Measurements from ENCODE around the gene NPIPB5. TPM values are rescaled to one million over a fixed set of nuclear protein-coding genes. Genes with fewer than 3 reads are reported as not detected.
"Not testable (repeated sequence)": the region's sequence is repeated elsewhere in the genome, so short reads cannot be mapped to it uniquely, and the experiment has no call there.

The NPIPB5 gene
- polyA plus RNA-seq: 100 to 1,000 TPM in 1 of 4 donors, 10 to 100 TPM in 3; 41.1 to 195 (median 60.9) TPM
- long read RNA-seq, donor 1: 0 reads
- long read RNA-seq, donor 2, partial matches to known transcripts: 0 of 2 reads
- long read RNA-seq, donor 2, other reads (novel, unspliced or antisense): 0 of 2 reads
- long read RNA-seq, donor 3, partial matches to known transcripts: 11 of 13 reads
- long read RNA-seq, donor 3, other reads (novel, unspliced or antisense): 0 of 13 reads
- long read RNA-seq, donor 4: 0 reads
- long read RNA-seq, donor 5: 0 reads
- long read RNA-seq, donor 6, partial matches to known transcripts: 0 of 1 reads
- long read RNA-seq, donor 6, other reads (novel, unspliced or antisense): 0 of 1 reads
- long read RNA-seq, donor 7, partial matches to known transcripts: 0 of 1 reads
- long read RNA-seq, donor 7, other reads (novel, unspliced or antisense): 0 of 1 reads
- long read RNA-seq, donor 8: 0 reads
- long read RNA-seq, donor 9, partial matches to known transcripts: 6 of 6 reads
- long read RNA-seq, donor 9, other reads (novel, unspliced or antisense): 0 of 6 reads
- long read RNA-seq, donor 10, partial matches to known transcripts: 5 of 9 reads
- long read RNA-seq, donor 10, other reads (novel, unspliced or antisense): 0 of 9 reads

GRCh38 chr16:22510591-22510990 lies at the start of gene NPIPB5:
Gene NPIPB5, plus strand, starts transcription at chr16:22510891. Its CDS starts 2,911 bp downstream, at chr16:22513802.
- not testable (repeated sequence) for DNase-seq; FAIRE-seq; H3K9me3 ChIP-seq (ENCODE audit: control insufficient read depth in 2 of 2, insufficient read depth in 1 of 2, low read depth in 1 of 2, low read length in 1 of 2); H3K4me3 ChIP-seq (ENCODE audit: low read depth in 1 of 3, low read length in 3 of 3); H3K4me1 ChIP-seq (ENCODE audit: control insufficient read depth in 3 of 3, insufficient read depth in 2 of 3, low read depth in 1 of 3, low read length in 2 of 3); H3K27me3 ChIP-seq (ENCODE audit: control insufficient read depth in 3 of 3, insufficient read depth in 3 of 3, low read length in 3 of 3); H3K27ac ChIP-seq (ENCODE audit: low read depth in 1 of 3, low read length in 2 of 3); H3K36me3 ChIP-seq (ENCODE audit: control insufficient read depth in 3 of 3, insufficient read depth in 2 of 3, low read depth in 1 of 3, low read length in 3 of 3)
- no CpG with 5 or more reads among the region's 4 CpGs for WGBS, 3 donors

- DNase-seq; H3K9me3 ChIP-seq (ENCODE audit: control insufficient read depth in 2 of 2, insufficient read depth in 1 of 2, low read depth in 1 of 2, low read length in 1 of 2); H3K4me1 ChIP-seq (ENCODE audit: control insufficient read depth in 3 of 3, insufficient read depth in 2 of 3, low read depth in 1 of 3, low read length in 2 of 3); H3K4me3 ChIP-seq (ENCODE audit: low read depth in 1 of 3, low read length in 3 of 3); H3K27ac ChIP-seq (ENCODE audit: low read depth in 1 of 3, low read length in 2 of 3); FAIRE-seq; H3K36me3 ChIP-seq (ENCODE audit: control insufficient read depth in 3 of 3, insufficient read depth in 2 of 3, low read depth in 1 of 3, low read length in 3 of 3); H3K27me3 ChIP-seq (ENCODE audit: control insufficient read depth in 3 of 3, insufficient read depth in 3 of 3, low read length in 3 of 3): not testable (repeated sequence)
- WGBS, 3 donors: 87 to 94% (median 92%) methylated on average over 4 of the region's 6 CpGs
Observed at GRCh38 chr16:22468846-22469245, 41.8 kb upstream of the NPIPB5 start.

GRCh38 chr16:22537996-22538395 lies 27.3 kb downstream of the NPIPB5 start:
- FAIRE-seq; DNase-seq; H3K27me3 ChIP-seq (ENCODE audit: control insufficient read depth in 3 of 3, insufficient read depth in 3 of 3, low read length in 3 of 3); H3K4me3 ChIP-seq (ENCODE audit: low read depth in 1 of 3, low read length in 3 of 3); H3K27ac ChIP-seq (ENCODE audit: low read depth in 1 of 3, low read length in 2 of 3); H3K9me3 ChIP-seq (ENCODE audit: control insufficient read depth in 2 of 2, insufficient read depth in 1 of 2, low read depth in 1 of 2, low read length in 1 of 2); H3K36me3 ChIP-seq (ENCODE audit: control insufficient read depth in 3 of 3, insufficient read depth in 2 of 3, low read depth in 1 of 3, low read length in 3 of 3); H3K4me1 ChIP-seq (ENCODE audit: control insufficient read depth in 3 of 3, insufficient read depth in 2 of 3, low read depth in 1 of 3, low read length in 2 of 3): not testable (repeated sequence)
- 74 to 84% (median 80%) methylated on average over 4 of the region's 4 CpGs for WGBS, 3 donors

- not testable (repeated sequence) for H3K27me3 ChIP-seq (ENCODE audit: control insufficient read depth in 3 of 3, insufficient read depth in 3 of 3, low read length in 3 of 3); H3K4me1 ChIP-seq (ENCODE audit: control insufficient read depth in 3 of 3, insufficient read depth in 2 of 3, low read depth in 1 of 3, low read length in 2 of 3); H3K9me3 ChIP-seq (ENCODE audit: control insufficient read depth in 2 of 2, insufficient read depth in 1 of 2, low read depth in 1 of 2, low read length in 1 of 2); DNase-seq; H3K36me3 ChIP-seq (ENCODE audit: control insufficient read depth in 3 of 3, insufficient read depth in 2 of 3, low read depth in 1 of 3, low read length in 3 of 3); H3K4me3 ChIP-seq (ENCODE audit: low read depth in 1 of 3, low read length in 3 of 3); FAIRE-seq; H3K27ac ChIP-seq (ENCODE audit: low read depth in 1 of 3, low read length in 2 of 3)
- WGBS, 3 donors: 58 to 90% (median 71%) methylated on average over 1 of the region's 2 CpGs
Observed at GRCh38 chr16:22544809-22545208, 34.1 kb downstream of the NPIPB5 start.

- not testable (repeated sequence) for H3K36me3 ChIP-seq (ENCODE audit: control insufficient read depth in 3 of 3, insufficient read depth in 2 of 3, low read depth in 1 of 3, low read length in 3 of 3); H3K27ac ChIP-seq (ENCODE audit: low read depth in 1 of 3, low read length in 2 of 3); DNase-seq; H3K4me1 ChIP-seq (ENCODE audit: control insufficient read depth in 3 of 3, insufficient read depth in 2 of 3, low read depth in 1 of 3, low read length in 2 of 3); H3K9me3 ChIP-seq (ENCODE audit: control insufficient read depth in 2 of 2, insufficient read depth in 1 of 2, low read depth in 1 of 2, low read length in 1 of 2); H3K27me3 ChIP-seq (ENCODE audit: control insufficient read depth in 3 of 3, insufficient read depth in 3 of 3, low read length in 3 of 3); H3K4me3 ChIP-seq (ENCODE audit: low read depth in 1 of 3, low read length in 3 of 3); FAIRE-seq
- WGBS, 3 donors: 74 to 83% (median 78%) methylated on average over 2 of the region's 2 CpGs
Observed at GRCh38 chr16:22546630-22547029, 35.9 kb downstream of the NPIPB5 start.

GRCh38 chr16:22547170-22547765 lies 36.6 kb downstream of the NPIPB5 start:
- FAIRE-seq; H3K4me1 ChIP-seq (ENCODE audit: control insufficient read depth in 3 of 3, insufficient read depth in 2 of 3, low read depth in 1 of 3, low read length in 2 of 3); H3K9me3 ChIP-seq (ENCODE audit: control insufficient read depth in 2 of 2, insufficient read depth in 1 of 2, low read depth in 1 of 2, low read length in 1 of 2); DNase-seq; H3K27me3 ChIP-seq (ENCODE audit: control insufficient read depth in 3 of 3, insufficient read depth in 3 of 3, low read length in 3 of 3); H3K27ac ChIP-seq (ENCODE audit: low read depth in 1 of 3, low read length in 2 of 3); H3K4me3 ChIP-seq (ENCODE audit: low read depth in 1 of 3, low read length in 3 of 3); H3K36me3 ChIP-seq (ENCODE audit: control insufficient read depth in 3 of 3, insufficient read depth in 2 of 3, low read depth in 1 of 3, low read length in 3 of 3): not testable (repeated sequence)
- WGBS, 3 donors: 93 to 100% (median 99%) methylated on average over 2 of the region's 2 CpGs

GRCh38 chr16:22549853-22550252 lies 39.2 kb downstream of the NPIPB5 start:
- not testable (repeated sequence) for H3K9me3 ChIP-seq (ENCODE audit: control insufficient read depth in 2 of 2, insufficient read depth in 1 of 2, low read depth in 1 of 2, low read length in 1 of 2); DNase-seq; FAIRE-seq; H3K4me1 ChIP-seq (ENCODE audit: control insufficient read depth in 3 of 3, insufficient read depth in 2 of 3, low read depth in 1 of 3, low read length in 2 of 3); H3K4me3 ChIP-seq (ENCODE audit: low read depth in 1 of 3, low read length in 3 of 3); H3K27ac ChIP-seq (ENCODE audit: low read depth in 1 of 3, low read length in 2 of 3); H3K36me3 ChIP-seq (ENCODE audit: control insufficient read depth in 3 of 3, insufficient read depth in 2 of 3, low read depth in 1 of 3, low read length in 3 of 3); H3K27me3 ChIP-seq (ENCODE audit: control insufficient read depth in 3 of 3, insufficient read depth in 3 of 3, low read length in 3 of 3)
- WGBS, 3 donors: 94 to 96% (median 96%) methylated on average over 5 of the region's 6 CpGs

GRCh38 chr16:22551143-22551542 lies 40.5 kb downstream of the NPIPB5 start:
- not testable (repeated sequence) for H3K4me1 ChIP-seq (ENCODE audit: control insufficient read depth in 3 of 3, insufficient read depth in 2 of 3, low read depth in 1 of 3, low read length in 2 of 3); H3K9me3 ChIP-seq (ENCODE audit: control insufficient read depth in 2 of 2, insufficient read depth in 1 of 2, low read depth in 1 of 2, low read length in 1 of 2); H3K4me3 ChIP-seq (ENCODE audit: low read depth in 1 of 3, low read length in 3 of 3); H3K36me3 ChIP-seq (ENCODE audit: control insufficient read depth in 3 of 3, insufficient read depth in 2 of 3, low read depth in 1 of 3, low read length in 3 of 3); DNase-seq; H3K27ac ChIP-seq (ENCODE audit: low read depth in 1 of 3, low read length in 2 of 3); FAIRE-seq; H3K27me3 ChIP-seq (ENCODE audit: control insufficient read depth in 3 of 3, insufficient read depth in 3 of 3, low read length in 3 of 3)
- 84 to 89% (median 86%) methylated on average over 5 to 7 of the region's 10 CpGs for WGBS, 3 donors

Measured in small intestine (tissue), 16 donors.